ENCODE results near the gene GOLGA2. TPM values are rescaled to one million over a fixed set of nuclear protein-coding genes. Genes with fewer than 3 reads are reported as not detected.

The GOLGA2 gene
- total and polyA plus RNA-seq, 2 of the 13 experiments (the other 11 are each of a cell fraction or from before 2014, with no cell fraction given), result 45.3 to 45.8 TPM

- FAIRE-seq, result no peak
- Histone ChIP-seq H3K36me3 (replicated peaks in 1 of 2; ENCODE audit: control insufficient read depth in 1 of 2, insufficient read depth in 2 of 2, low read length in 2 of 2) (peaks cover 29 to 61% of the 10 kb centered on the region in 2 experiments; a peak in 4 of 5 replicates), H2AFZ (ENCODE audit: low read length) (no peak overlapping the region), H4K20me1 (ENCODE audit: insufficient read depth, low read length) (no peaks in the 10 kb centered on the region), H3K4me3 (replicated peaks in 1 of 3; ENCODE audit: insufficient read depth in 1 of 3, low read depth in 2 of 3, low read length in 3 of 3) (no peak overlapping the region), H3K27ac (ENCODE audit: extremely low read length, insufficient read depth, low read length) (no peak overlapping the region), H3K27me3 (ENCODE audit: control insufficient read depth in 1 of 2, insufficient read depth in 2 of 2, low read length in 2 of 2) (no peaks in the 10 kb centered on the region), H3K4me2 (ENCODE audit: low read depth, low read length) (no peak overlapping the region), H3K9me3 (ENCODE audit: low read length) (no peaks in the 10 kb centered on the region), H3K4me1 (ENCODE audit: insufficient read depth, low read length) (peaks cover 7% of the 10 kb centered on the region), H3K79me2 (ENCODE audit: insufficient read depth, low read length) (no peaks in the 10 kb centered on the region), H3K9ac (ENCODE audit: insufficient read depth, low read depth, low read length) (no peak overlapping the region)
- no peak for DNase-seq (ENCODE audit: low spot score)
- ATAC-seq, result no peak
- in situ Hi-C loops (cut with HindIII; ENCODE audit: extremely low pct_ligation_motif_present, low pct_unique_long_range_greater_than_20kb) (no loop called here), intact Hi-C loops (cut with micrococcal nuclease; ENCODE audit: unreplicated experiment) (no loop called here)
- 97% methylated on average over 5 of the region's 6 CpGs for WGBS (ENCODE audit: low lambda C conversion rate)
- no TSS peak for BruUV-seq (replicated peaks)
- POLR2A ChIA-PET, result no interaction called here
- CTCF ChIA-PET (ENCODE audit: low intra/inter-chr PET ratio, low total read pairs), result no interaction called here
- TF ChIP-seq ZBTB10 (CRISPR knock-in tag; IDR thresholded peaks at IDR 0.05; ENCODE audit: borderline replicate concordance), result no peak
- TF ChIP-seq RORA (CRISPR knock-in tag; IDR thresholded peaks at IDR 0.05), result no peak
- no peak for TF ChIP-seq MAFG (CRISPR knock-in tag; IDR thresholded peaks at IDR 0.05)
- TF ChIP-seq NKX3-1 (CRISPR knock-in tag; IDR thresholded peaks at IDR 0.05), result no peak
- no peak for TF ChIP-seq ZFY (CRISPR knock-in tag; IDR thresholded peaks at IDR 0.05)
- TF ChIP-seq, protein P1, sequence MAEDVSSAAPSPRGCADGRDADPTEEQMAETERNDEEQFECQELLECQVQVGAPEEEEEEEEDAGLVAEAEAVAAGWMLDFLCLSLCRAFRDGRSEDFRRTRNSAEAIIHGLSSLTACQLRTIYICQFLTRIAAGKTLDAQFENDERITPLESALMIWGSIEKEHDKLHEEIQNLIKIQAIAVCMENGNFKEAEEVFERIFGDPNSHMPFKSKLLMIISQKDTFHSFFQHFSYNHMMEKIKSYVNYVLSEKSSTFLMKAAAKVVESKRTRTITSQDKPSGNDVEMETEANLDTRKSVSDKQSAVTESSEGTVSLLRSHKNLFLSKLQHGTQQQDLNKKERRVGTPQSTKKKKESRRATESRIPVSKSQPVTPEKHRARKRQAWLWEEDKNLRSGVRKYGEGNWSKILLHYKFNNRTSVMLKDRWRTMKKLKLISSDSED (CRISPR knock-in tag; IDR thresholded peaks at IDR 0.05), result no peak
- TF ChIP-seq ZBTB14 (CRISPR knock-in tag; IDR thresholded peaks at IDR 0.05), result no peak
- no peak for TF ChIP-seq ZNF558 (CRISPR knock-in tag; IDR thresholded peaks at IDR 0.05; ENCODE audit: borderline replicate concordance)
- no peak for TF ChIP-seq HNRNPLL (IDR thresholded peaks at IDR 0.05; ENCODE audit: low read depth, low read length, poor library complexity, severe bottlenecking)
- TF ChIP-seq THAP11 (CRISPR knock-in tag; IDR thresholded peaks at IDR 0.05), result no peak
- no peak for TF ChIP-seq HNRNPUL1 (IDR thresholded peaks at IDR 0.05; ENCODE audit: low read depth, low read length)
- TF ChIP-seq ZNF337 (CRISPR knock-in tag; IDR thresholded peaks at IDR 0.05; ENCODE audit: borderline replicate concordance, low read depth), result no peak
- TF ChIP-seq ARID4A (CRISPR knock-in tag; IDR thresholded peaks at IDR 0.05; ENCODE audit: borderline replicate concordance), result no peak
- TF ChIP-seq, protein P2, sequence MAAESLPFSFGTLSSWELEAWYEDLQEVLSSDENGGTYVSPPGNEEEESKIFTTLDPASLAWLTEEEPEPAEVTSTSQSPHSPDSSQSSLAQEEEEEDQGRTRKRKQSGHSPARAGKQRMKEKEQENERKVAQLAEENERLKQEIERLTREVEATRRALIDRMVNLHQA (CRISPR knock-in tag; IDR thresholded peaks at IDR 0.05), result no peak
- no peak for TF ChIP-seq ZNF225 (CRISPR knock-in tag; IDR thresholded peaks at IDR 0.05)
Measured at GRCh38 chr9:128258326-128258725, 17.5 kb downstream of the GOLGA2 start.

All from HepG2 (cell line).